Lower lobe of right lung (tissue), 2 donors: Measurements from ENCODE around the gene PLA2G4A. TPM values are rescaled to one million over a fixed set of nuclear protein-coding genes. Genes with fewer than 3 reads are reported as not detected.

Experiments
- ATAC-seq, 2 donors: fragments of 200-7000 bp; cut with Tn5 transposase; one replicate each; pipeline ENCODE4 v1.9.1; 2020 to 2022; ENCODE audit warnings: mild to moderate bottlenecking in 2 of 2, moderate library complexity in 2 of 2
- DNase-seq: peaks from one replicate; pipeline ENCODE4 v3.0.0-alpha.2; 2020
- H3K27ac ChIP-seq: fragments of 200-600 bp; one replicate; pipeline ENCODE4 v1.8.0; 2022
- H3K27me3 ChIP-seq: fragments of 200-600 bp; one replicate; pipeline ENCODE4 v1.8.0; 2022; ENCODE audit warnings: low read depth
- H3K36me3 ChIP-seq: fragments of 200-600 bp; one replicate; pipeline ENCODE4 v1.8.0; 2022; ENCODE audit warnings: mild to moderate bottlenecking
- H3K4me1 ChIP-seq: fragments of 200-600 bp; one replicate; pipeline ENCODE4 v1.8.0; 2022
- H3K4me3 ChIP-seq: fragments of 200-600 bp; one replicate; pipeline ENCODE4 v1.8.0; 2022; ENCODE audit warnings: mild to moderate bottlenecking
- H3K9me3 ChIP-seq: fragments of 200-600 bp; one replicate; pipeline ENCODE4 v1.8.0; 2022
- CTCF ChIP-seq: fragments of 200-600 bp; IDR thresholded peaks from one replicate; pipeline ENCODE4 v1.8.0; 2022; ENCODE audit warnings: antibody characterized with exemption, mild to moderate bottlenecking
- intact Hi-C: fragments of 100-400 bp; cut with DNase I; formaldehyde crosslinking; loops from one replicate; pipeline ENCODE4 v1.11.0; 2022
- total RNA-seq: library from RNA; stranded (reverse); fragmentation: NEBNext Ultra II Directional; extraction: Animal tissue kit (Norgen Biotek cat#: 25700); gene quantifications from one replicate; pipeline ENCODE4 v1.2.1, GENCODE V29; 2021
- donor health status: DM: no; HTN: yes; CAD: no; lungs with severe emphysema.

Gene PLA2G4A
- total RNA-seq, 1 donor from 2014 or later: 10.1 TPM

GRCh38 chr1:186845576-186846210 is 16.9 kb downstream of the PLA2G4A start:
- Histone ChIP-seq H3K4me1 (no peaks in the 10 kb centered on the region), H3K27ac (no peak overlapping the region), H3K27me3 (no peaks in the 10 kb centered on the region), H3K36me3 (no peaks in the 10 kb centered on the region), H3K9me3 (no peaks in the 10 kb centered on the region), H3K4me3 (no peak overlapping the region)
- ATAC-seq (peak; percentile 22 to 23), DNase-seq (no peak)
- no peak for TF ChIP-seq CTCF
- intact Hi-C loops: no loop called here

DNA sequence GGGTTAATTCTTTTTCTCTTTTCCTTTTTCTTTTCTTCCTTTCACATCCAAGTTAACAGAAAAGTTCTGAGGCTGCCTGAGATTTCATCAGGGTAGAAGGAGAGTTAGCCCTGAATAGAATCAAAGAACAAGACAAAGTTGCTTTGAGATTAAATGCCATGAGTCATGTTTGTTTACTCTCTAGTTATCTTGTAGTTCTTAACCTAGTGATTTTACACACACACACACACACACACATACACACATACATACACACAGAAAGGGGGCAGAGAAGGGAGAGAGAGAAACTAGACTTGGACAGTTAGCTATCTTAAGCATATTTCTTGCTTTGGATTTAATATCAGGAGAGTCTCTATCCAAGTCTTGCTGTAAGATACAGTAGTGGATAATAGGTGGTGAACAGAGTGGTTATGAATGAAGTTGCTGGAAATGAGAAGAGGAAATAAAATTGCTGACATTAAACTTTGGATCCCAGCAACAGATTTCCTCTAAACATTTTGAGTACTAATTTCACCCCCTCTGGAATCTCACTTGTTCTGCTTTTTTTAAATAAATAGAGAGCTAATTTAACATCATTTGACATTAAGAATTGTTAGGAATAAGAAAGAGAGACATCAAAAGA is 19.9 kb downstream of the PLA2G4A start:
- Histone ChIP-seq H3K36me3 (no peaks in the 10 kb centered on the region), H3K27ac (peak overlapping the region; percentile 40)
- peak; percentile 35 to 39 for ATAC-seq

GRCh38 chr1:186849271-186849671 is 20.5 kb downstream of the PLA2G4A start:
- no peak for DNase-seq
- peak; percentile 74 to 80 for ATAC-seq
- H3K27ac ChIP-seq: peak overlapping the region; percentile 40

More for the DNA sequence above, 19.9 kb downstream of the PLA2G4A start:
- no peaks in the 10 kb centered on the region for H3K4me1 ChIP-seq
- intact Hi-C loops: no loop called here
- no peaks in the 10 kb centered on the region for H3K9me3 ChIP-seq
- H3K27me3 ChIP-seq: no peaks in the 10 kb centered on the region
- DNase-seq: no peak
- no peak for TF ChIP-seq CTCF
- no peak overlapping the region for H3K4me3 ChIP-seq

GRCh38 chr1:186849826-186850225 is 21.1 kb downstream of the PLA2G4A start:
- intact Hi-C loops: no loop called here
- ATAC-seq: peak; percentile 58 to 64
- no peak for DNase-seq
- Histone ChIP-seq H3K4me1 (no peaks in the 10 kb centered on the region), H3K4me3 (no peak overlapping the region), H3K27ac (peak overlapping the region; percentile 40), H3K36me3 (no peaks in the 10 kb centered on the region), H3K27me3 (no peaks in the 10 kb centered on the region), H3K9me3 (no peaks in the 10 kb centered on the region)
- TF ChIP-seq CTCF: no peak

More at GRCh38 chr1:186849271-186849671, 20.5 kb downstream of the PLA2G4A start:
- no peaks in the 10 kb centered on the region for H3K4me1 ChIP-seq
- no peak overlapping the region for H3K4me3 ChIP-seq
- no peak for TF ChIP-seq CTCF
- no peaks in the 10 kb centered on the region for H3K36me3 ChIP-seq
- no peaks in the 10 kb centered on the region for H3K27me3 ChIP-seq
- H3K9me3 ChIP-seq: no peaks in the 10 kb centered on the region
- intact Hi-C loops: no loop called here

DNA sequence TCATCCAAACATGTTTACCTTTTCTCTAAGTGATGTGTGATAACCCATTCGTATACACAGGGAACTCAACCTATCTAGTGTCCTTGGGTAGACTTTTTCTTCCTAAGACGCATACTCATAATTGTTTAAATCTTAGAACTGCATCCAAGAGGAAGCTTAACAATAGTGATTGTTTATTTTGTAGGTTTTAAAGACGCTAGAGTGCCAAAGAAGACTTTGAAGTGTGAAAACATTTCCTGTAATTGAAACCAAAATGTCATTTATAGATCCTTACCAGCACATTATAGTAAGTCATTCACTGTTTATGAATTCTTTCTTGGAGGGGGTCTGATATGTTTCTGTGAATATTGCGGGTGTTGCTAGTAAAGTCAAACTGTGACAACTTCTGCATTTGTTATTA is 25.4 kb downstream of the PLA2G4A start:
- intact Hi-C loops: no loop called here
- Histone ChIP-seq H3K4me3 (no peak overlapping the region), H3K36me3 (no peaks in the 10 kb centered on the region), H3K27me3 (no peaks in the 10 kb centered on the region), H3K27ac (no peak overlapping the region), H3K4me1 (no peaks in the 10 kb centered on the region), H3K9me3 (no peaks in the 10 kb centered on the region)
- DNase-seq: no peak
- no peak for TF ChIP-seq CTCF
- ATAC-seq: no peak
